Lower leg skin (tissue), 3 donors: Measurements from ENCODE around the gene FMO3.

Experiments used
- CTCF ChIP-seq, 3 donors: fragments of 450-650 bp; IDR thresholded peaks; one replicate each; pipeline ENCODE4 v1.5.1; 2016; ENCODE audit warnings: antibody characterized with exemption in 3 of 3, mild to moderate bottlenecking in 3 of 3, moderate library complexity in 2 of 3
- POLR2A ChIP-seq, 2 donors: fragments of 450-650 bp; IDR thresholded peaks; one replicate each; pipeline ENCODE4 v1.6.1; 2016 to 2017; ENCODE audit warnings: antibody characterized with exemption in 2 of 2, mild to moderate bottlenecking in 1 of 2, moderate library complexity in 1 of 2

DNA sequence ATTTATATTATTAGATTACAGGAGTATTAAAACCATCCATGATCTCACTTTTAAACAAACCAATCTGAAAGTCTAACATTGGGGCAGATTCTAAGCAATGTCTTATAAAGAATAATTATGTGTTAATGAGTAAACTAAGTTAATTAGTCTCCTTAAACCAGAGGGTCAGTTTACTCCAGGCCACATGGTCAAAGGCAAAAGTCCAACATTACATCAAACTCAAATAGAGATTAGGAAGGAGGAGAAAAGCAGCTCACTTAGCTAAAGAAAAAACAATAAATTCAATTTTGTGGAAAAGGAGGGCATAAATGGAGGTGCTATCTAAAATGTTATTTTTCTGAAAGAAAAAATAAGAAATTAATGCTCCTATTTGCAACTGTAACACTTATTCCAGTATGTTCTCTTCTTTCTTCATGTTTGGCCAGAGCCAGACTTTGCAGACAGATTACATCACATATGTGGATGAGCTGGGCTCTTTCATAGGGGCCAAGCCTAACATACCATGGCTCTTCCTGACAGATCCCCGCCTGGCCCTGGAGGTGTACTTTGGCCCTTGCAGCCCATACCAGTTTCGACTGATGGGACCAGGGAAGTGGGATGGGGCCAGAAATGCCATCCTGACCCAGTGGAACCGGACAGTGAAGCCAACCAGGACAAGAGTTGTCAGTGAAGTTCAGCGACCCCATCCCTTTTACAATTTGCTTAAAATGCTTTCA, 70.1 kb downstream of the FMO3 start:
- TF ChIP-seq CTCF (IDR thresholded peaks at IDR 0.05) (no peak), POLR2A (IDR thresholded peaks at IDR 0.05) (no peak)
